GM12873 (cell line): Measurements from ENCODE around the gene ENOPH1.

Experiments
- TF ChIP-seq, protein P1 (sequence below): IDR thresholded peaks from 2 replicates; pipeline ENCODE4 v1.5.1; 2012; ENCODE audit warnings: low read depth, mild to moderate bottlenecking, moderate library complexity, low read length, control low read depth; ENCODE audit not compliant: insufficient read depth; ENCODE audit errors: missing control alignments

Gene ENOPH1

DNA sequence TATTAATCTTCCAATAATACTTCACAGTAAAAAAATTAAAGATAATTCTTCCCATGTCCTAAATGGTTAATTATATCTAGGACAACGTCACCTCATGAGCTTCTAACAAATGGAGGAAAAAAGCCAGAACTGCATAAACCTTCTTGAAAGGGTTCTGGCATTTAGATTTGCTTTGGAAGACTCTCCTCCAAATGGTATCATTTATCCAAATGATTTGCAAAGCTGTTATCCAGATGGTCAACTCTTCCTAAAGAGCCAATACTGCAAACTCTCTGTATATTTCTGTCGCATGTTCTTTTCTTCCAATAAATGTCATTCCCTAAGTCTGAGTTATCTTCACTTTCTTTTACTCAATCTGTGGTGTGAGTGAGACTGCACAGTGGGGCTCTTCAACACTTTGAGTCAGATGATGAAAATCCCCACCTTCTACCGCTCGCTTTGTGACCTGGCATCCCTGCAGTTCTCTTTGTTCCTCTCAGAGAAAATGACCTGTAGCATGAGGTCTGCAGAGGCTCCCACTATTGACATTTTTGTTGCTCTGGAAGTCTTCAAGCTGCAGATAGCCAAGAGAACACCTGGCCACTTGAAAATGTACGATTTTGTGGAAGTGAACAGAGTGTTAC lies 78.5 kb downstream of the ENOPH1 start:
- TF ChIP-seq, protein P1, sequence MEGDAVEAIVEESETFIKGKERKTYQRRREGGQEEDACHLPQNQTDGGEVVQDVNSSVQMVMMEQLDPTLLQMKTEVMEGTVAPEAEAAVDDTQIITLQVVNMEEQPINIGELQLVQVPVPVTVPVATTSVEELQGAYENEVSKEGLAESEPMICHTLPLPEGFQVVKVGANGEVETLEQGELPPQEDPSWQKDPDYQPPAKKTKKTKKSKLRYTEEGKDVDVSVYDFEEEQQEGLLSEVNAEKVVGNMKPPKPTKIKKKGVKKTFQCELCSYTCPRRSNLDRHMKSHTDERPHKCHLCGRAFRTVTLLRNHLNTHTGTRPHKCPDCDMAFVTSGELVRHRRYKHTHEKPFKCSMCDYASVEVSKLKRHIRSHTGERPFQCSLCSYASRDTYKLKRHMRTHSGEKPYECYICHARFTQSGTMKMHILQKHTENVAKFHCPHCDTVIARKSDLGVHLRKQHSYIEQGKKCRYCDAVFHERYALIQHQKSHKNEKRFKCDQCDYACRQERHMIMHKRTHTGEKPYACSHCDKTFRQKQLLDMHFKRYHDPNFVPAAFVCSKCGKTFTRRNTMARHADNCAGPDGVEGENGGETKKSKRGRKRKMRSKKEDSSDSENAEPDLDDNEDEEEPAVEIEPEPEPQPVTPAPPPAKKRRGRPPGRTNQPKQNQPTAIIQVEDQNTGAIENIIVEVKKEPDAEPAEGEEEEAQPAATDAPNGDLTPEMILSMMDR = no peak

DNA sequence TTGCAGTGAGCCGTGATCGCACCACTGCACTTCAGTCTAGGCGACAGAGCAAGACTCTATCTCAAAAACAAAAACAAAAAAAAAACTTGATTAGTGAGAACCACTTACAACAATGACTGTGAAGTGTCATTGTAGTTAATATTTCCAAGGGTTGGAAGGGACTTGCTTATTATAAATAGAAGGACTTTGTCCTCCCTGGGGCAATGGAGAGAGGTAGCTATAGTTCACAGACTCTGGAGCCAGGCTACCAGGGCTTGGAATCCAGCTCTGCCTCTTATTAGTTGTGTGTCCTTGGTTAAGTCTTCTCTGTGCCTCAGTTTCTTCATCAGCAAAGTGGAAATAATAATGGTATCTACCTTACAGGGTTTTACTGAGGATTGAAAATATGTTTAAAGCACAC lies 79.8 kb downstream of the ENOPH1 start:
- TF ChIP-seq, protein P1 = no peak
